CD4-positive, alpha-beta T cell treated with Interleukin-15 for 1 hour (primary cell): ENCODE data around the gene USE1.

Experiments used
- DNase-seq: peaks from one replicate; pipeline ENCODE4 v3.0.0-alpha.2; 2020

The USE1 gene

DNA sequence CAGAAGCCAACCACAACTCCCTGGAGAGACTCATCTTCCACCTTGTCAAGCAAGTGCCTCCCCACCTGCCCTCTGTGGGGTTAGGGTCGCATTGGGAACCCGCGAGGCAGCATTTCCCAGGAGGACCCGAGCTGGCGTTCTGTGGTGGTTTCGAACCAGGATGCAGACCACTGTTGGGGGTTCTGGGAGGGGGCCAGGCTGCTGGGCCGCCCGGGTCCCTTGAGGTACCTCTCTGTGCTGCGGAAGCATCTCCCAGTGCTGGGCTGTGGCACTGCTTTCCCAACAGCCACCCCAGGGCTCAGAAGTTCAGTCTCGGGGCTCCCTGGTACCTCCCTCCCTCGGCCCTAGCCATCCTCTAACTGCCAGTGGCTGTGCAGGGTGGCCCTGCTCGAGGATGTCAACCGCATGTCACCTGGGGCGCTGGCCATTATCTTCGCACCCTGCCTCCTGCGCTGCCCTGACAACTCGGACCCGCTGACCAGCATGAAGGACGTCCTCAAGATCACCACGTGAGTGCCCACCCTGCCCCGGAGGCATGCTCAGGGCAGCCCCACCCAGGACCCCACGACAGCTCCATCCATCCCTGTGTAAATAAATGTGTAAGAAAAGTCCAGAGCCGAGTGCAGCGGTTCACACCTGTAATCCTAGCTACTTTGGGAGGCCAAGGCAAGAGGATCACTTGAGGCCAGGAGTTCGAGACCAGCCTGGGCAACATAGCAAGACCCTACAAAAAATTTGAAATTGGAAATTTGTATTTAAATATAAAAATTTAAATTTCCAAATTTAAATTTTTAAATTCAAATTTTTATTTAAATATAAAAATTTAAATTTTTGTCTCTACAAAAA, 8.2 kb upstream of the USE1 start:
- DNase-seq, result no peak

DNA sequence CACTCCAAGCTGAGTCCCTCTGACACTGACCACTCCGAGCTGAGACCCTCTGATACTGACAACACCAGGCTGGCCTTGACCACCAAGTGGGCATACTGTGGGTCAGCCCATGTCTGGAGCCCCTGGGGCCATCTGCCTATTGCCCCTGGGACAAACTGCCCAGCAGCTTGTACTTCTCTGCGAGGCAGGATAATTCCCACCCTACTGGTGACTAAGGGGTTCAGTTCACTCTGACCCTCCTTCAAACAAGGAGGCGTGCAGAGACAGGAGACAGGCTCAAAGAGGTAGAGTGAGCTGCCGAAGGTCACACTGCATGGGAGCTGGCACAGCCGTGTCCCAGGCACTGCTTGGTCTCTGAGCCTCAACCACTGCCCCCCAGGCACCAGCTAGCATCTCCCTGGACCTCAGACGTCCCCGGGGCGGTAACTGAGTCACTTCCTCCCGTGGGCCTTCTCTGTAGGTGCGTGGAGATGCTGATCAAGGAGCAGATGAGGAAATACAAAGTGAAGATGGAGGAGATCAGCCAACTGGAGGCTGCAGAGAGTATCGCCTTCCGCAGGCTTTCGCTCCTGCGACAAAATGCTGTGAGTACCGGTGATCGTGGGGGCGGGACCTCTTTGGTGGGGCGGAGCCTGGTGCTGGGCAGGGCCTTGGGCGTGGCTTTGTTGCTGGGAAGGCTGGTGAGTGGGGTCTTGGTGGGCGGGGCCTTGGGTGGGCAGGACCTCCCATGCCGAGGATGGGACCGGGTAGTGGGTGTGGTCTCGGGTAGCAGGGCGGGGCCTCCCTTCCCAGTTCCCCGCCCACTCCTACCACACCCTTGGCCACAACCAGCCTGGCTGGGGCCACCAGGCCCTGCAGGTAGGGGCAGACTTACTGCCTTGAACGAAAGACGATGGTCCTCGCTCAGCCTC, 5.8 kb upstream of the USE1 start:
- DNase-seq, result peak; percentile 61

DNA sequence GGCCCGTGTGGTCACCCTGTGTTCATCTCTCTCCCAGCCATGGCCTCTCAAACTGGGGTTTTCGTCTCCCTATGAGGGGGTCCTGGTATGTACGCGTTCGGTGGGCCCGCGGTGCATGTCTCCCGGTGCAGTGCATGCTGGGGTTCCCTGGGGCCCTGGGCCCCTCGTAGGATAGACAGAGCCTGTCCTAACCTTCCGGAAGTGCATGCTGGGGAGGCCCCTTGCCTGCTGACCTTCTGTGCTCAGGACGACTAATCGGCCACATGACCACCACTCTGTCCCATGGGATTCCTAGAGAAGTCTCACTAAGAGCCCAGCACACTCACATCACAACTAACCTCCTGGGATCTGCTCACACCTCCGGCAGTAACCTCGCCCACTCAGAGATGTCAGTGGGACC, 4.9 kb upstream of the USE1 start:
- no peak for DNase-seq

DNA sequence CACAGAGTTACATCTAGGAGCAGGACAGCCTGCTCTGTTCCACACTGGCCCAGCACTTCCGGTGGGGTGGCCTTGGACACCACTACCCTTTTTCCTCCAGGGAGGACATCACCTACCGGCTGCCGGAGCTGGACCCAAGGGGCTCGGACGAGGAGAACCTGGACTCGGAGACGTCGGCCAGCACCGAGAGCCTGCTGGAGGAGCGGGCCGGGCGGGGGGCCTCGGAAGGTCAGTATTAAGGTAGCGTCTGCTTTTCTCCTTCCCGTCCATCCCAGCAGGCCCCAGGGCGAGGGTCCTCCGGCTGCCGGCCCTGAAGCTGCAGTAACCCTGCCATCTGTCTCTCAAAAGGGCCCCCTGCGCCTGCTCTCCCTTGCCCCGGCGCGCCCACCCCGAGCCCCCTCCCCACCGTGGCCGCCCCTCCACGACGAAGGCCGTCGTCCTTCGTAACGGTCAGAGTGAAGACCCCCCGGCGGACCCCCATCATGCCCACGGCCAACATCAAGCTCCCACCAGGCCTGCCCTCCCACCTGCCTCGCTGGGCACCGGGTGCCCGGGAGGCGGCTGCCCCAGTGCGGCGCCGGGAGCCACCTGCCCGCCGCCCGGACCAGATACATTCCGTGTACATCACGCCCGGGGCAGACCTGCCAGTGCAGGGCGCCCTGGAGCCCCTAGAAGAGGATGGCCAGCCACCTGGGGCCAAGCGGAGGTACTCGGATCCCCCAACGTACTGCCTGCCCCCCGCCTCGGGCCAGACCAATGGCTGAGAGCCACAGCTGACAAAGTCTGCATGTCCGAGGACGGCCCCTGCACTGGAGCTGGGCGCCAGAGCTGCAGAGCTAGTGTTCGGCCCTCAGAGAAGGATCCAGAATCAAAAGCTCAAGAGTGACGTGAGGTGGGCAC, 3.4 kb upstream of the USE1 start:
- DNase-seq, result no peak

DNA sequence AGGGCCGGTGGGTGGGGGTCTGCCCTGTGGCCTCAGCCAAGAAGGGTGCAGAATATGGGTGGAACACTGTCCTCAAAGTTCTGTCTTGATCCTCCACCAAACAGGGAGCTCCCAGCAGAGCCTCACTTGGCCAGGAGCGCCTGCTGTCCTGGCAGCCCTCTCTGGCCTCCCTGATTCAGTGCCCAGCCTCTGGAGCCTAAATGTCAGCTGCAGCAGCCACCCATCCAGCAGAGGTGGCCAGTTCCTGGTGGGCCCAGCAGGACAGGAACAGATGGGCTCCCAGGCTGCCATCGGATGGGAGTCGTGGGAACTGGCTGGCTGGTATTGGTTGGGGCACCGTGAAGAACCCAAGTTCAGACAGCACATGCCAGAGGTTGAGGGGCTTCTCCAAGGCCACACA, 1.8 kb upstream of the USE1 start:
- no peak for DNase-seq

DNA sequence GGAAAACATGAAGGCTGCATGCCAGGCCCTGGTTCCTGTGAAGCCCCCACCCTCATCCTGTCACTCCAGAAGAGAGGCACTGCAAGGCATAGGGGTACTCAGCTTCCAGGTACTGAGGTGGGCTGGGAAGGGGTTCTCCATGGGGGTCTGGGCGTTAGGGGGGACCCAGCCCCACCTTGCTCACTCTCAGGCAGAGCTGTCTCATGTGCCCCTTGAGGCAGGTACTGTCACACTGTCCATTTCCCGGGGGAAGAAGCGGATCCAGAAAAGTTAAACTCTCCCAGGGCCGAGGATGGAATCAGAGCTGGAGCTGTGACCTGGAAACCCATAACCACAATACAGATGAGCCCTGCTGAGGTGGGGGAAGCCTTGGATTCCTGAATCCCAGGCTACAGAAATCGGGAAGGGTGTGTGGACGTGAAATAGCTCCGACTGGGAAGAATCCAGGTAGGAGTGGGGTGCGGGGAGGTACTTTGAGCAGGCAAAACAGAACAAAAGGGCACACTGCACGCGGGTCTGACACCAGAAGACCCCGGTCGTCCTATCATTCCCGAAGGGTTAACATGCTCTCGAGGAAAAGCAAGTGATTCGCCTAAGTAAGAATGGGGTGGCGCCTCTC, 540 bp upstream of the USE1 start:
- no peak for DNase-seq

DNA sequence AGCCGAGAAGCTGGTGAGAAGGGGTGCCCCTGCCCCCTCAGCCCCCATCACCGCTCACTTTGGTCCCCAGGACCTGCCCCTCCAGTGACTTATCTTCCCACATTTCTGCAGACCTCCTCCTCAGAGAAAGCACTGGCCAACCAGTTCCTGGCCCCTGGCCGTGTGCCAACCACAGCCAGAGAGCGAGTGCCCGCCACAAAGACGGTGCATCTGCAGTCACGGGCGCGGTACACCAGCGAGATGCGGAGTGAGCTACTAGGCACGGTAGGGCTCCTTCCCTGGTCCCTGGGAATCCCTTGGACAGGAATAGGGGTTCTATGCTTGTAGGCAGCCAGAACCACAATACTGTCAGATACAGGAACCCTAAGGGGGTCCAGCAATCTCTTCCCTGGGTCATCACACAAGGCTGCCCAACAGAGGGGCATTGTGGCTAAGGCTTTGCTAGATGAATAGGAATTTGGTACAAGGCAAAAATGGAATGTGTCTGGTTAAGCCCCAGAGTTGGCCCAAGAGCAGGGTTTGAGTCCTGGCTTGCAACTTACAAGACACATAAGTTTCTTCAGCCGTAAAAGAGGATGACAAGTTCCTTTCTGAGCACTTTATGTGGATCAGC, 1.0 kb downstream of the USE1 start:
- DNase-seq, result no peak

DNA sequence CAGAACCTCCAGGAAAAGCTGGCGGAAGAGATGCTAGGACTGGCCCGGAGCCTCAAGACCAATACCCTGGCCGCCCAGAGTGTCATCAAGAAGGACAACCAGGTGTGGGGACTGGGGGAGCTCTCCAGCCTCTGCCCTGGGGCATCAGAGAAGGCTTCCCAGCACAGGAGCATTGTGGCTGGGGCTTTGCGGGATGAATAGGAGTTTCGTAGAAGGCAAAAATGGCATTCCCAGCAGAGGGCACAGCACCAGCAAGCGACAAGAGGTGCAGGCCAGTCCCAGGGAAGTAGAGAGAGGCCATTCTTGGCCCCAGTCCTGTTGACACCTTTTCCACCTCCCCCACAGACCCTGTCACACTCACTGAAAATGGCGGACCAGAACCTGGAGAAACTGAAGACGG, 4.1 kb downstream of the USE1 start:
- no peak for DNase-seq

DNA sequence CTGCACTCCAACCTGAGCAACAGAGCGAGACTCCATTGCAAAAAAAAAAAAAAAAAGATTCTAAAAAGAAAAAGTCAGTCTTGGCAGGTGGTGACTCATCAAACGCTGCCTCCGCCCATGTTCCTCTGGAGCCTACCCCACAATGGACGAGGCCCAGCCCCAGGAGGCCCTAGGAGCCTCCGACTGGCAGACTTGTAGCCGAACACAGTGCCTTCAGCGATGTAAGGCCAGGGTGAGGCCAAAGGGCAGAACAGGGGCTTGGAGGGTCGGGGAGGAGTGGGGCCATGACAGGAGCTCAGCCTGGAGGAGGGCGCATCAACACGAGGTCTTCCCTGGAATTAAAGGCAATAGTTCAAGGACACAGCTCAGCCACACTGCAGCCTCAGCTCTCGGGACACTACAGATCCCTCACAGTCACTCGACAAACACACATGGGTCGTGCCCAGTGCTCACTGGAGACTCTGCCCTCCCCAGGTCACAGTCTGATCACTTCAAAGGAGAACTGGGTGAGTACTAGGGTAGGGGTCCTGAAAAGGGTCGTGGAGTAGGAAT, 5.1 kb downstream of the USE1 start:
- peak; percentile 33 for DNase-seq

DNA sequence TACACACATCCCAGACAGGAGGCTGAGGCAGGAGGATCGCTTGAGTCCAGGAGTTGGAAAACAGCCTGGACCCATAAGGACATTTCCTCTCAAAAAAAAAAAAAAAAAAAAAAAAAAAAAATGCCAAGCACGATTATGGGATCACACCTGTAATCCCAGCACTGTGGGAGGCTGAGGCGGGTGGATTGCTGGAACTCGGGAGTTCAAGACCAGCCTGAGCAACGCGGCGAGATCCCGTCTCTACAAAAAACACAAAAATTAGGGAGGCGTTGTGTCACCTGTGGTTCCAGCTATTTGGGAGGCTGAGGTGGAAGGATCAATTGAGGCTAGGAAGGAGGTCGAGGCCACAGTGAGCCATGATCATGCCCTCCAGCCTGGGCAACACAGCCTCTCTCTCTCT, 9.9 kb downstream of the USE1 start:
- DNase-seq, result no peak

DNA sequence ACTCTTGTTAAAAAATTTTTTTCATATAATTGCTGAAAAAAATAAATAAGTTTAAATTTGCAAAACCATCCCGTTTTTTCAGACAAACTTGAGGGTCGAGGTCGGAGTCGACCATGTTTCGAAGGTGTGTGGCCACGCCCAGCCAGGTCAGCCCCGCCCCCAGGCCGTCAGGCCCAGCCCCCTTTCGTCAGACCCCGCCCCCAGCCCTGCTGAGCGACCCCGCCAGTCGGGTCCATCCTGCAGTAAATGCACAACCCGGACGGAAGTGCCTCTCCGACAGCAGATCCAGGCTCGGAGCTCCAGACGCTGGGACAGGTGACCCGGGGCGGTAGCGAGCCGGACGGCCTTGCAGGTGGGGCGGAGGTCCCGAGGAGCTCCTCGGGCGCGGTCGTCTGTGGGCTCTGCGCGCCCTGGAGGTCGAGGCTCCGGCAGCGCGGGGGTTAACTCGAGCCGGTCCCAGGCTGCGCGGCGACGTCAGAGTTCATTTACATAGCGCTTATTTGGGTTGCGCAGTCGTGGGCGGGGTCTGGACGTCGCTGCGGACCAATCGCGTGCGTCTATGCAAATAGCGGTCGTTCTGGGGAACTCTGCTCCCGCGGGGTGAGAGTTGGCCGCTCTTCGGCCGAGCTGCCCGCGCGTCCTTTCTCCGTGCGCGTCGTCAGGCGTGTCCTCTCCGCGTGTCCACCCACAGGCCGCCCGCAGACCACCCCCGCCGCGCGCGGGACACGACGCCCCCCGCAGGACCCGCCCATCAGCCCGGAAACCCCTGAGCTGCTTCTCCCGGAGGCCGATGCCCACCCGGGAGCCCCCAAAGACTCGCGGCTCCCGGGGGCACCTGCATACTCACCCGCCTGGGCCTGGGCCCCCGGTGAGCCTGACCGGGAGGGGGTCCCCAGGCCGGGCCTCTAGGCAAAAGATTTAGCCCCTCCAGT, 11.1 kb downstream of the USE1 start, which contains the start of gene OCEL1:
TSS of gene OCEL1 (plus strand) at position 225 of the 932 bp plus-strand sequence. CDS start at position 247, 22 bp downstream.
- DNase-seq, result peak; percentile 97

DNA sequence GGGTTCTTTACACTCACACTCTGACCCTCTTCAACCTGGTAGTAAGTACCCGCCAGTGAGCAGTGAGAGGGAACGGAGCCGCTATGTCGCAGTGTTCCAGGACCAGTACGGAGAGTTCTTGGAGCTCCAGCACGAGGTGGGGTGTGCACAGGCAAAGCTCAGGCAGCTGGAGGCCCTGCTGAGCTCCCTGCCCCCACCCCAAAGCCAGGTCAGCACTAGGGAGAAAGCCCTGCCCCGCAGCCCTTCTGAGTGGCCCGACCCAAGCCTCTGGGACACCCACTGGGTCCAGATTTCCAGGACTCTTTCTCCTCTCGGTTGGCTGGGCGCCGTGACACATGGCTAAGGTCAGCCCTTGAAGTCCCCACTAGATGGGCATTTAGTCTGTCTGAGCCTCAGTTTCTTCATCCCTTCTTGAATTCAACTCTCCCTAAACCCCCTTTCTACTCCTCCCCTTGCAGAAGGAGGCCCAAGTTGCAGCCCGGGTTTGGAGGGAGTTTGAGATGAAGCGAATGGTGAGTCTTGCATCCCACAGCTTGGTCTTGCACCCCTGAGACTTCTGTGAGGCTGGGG, 12.7 kb downstream of the USE1 start:
- DNase-seq, result no peak

DNA sequence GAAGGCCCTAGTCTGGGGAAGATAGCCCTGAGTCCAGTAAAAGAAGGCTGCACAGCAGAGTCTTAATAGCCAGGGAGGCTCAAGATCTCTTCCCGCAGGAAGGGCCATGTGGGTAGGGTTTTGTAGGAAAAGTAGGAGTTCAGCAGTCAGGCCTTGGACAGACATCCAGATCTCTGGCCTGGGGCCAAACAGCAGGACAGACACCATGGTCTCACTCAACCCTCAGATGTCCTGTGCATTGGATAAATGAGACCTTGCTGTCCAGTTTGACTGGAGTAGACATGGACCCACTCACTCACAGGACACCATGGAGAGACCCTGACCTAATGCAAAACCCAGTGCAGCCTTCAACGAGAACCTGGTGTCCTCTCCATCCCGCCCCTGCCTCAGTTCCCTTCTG, 14.7 kb downstream of the USE1 start:
- no peak for DNase-seq

DNA sequence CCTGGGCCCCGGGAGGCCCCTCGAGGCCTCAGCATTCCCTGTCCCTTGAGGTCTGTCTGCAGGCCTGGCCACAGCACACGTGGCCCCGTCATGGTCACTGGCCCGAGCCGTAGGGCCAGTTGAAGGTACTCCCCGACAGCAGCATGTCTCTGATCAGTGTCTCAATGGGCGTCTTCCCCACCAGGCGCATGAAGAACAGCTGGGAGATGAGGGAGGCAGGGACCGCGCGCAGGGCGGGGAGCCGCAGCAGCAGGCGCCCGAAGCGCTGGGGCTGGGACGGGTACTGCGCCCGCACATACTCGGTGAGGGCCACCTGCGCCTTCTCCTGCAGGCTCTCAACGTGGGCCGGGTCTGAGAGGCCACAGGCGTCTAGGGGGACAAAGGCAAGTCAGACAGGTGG, 17.1 kb downstream of the USE1 start:
- DNase-seq, result no peak

DNA sequence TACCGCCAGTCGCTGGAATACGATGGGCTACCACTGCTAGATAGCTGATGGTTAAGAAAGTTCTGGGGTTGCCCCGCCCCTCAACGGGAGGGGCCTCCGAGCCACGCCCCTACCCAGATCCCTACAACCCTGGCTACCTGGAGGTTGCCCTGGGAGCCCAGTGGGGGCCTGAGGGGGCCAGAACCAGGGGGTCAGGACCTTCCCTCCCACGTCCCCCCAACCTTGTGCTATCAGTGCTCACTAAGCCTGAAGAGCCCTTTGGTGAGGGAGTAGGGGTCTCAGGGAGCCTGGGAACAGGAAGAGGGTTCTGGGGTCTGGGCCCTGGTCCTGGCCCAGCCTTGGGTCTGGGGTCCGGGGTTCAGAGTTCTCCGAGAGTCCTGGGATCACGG, 19.7 kb downstream of the USE1 start:
- peak; percentile 44 for DNase-seq

DNA sequence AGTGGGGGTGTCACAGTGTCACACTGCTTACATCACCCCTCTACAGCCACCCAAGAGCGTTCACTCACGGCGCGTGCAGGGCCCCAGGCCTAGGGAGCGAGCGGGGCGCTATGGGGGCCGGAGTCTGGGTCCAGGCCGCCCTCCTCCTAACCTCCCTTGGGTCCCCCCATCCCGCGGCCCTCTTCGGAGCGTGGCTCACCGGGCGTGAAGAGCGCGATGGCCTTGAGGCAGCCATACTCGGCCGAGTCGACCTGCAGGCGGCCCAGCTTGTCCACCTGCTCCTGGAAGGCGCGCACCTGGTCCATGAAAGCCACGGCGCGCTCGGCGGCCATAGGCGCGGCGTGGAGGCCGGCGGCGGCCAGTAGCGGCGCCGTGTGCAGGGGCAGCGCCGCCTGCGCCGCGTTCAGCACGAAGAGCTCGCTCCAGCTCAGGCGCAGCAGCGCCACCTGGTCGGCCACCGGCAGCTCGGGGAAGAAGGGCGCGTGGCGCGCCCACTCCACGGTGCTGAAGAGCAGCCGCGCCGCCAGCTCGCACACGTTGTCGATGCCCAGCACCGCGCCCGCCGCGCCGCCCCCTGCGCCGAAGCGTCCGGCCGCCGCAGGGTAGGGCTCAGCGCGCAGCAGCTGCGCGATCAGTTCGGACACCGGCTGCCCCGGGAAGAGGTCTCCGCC, 20.3 kb downstream of the USE1 start:
- peak; percentile 76 for DNase-seq

DNA sequence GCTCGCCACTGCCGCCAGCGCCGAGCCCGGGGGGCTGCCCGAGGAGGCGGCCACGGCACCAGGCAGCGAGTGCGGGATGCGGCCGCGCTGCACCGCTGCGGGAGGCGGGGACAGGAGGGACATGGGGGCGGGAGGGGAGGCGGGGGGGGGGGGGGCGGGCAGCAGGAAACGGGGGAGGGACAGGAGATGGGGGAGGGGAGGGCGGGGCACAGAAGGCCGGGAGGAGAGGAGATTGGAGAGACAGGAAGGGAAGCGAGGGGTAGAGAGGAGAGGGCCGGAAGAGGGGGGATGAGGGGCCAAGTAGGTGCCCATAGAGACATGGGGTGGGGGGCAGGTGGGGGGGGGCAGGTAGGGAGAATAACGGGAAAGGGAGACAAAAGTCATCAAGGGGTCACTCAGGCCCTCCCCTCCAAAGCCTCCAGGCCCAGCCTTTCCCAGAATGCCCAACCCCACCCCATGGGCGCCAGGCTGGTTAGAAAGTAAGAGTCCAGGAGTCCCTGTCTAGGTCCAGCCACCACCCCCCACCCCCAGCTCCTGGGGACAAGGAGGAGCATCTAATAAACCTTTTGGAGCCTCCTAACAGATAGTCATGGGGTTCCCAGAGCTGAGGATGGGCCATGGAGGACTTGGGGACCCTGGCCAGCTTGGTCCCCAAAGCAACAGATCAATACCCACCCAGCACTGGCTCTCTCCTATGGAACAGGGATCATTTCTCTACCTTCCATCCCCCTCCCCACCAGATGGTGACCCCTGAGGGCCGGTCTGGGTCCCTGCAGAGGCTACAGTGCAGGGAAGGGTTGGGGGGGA, 21.0 kb downstream of the USE1 start:
- no peak for DNase-seq

DNA sequence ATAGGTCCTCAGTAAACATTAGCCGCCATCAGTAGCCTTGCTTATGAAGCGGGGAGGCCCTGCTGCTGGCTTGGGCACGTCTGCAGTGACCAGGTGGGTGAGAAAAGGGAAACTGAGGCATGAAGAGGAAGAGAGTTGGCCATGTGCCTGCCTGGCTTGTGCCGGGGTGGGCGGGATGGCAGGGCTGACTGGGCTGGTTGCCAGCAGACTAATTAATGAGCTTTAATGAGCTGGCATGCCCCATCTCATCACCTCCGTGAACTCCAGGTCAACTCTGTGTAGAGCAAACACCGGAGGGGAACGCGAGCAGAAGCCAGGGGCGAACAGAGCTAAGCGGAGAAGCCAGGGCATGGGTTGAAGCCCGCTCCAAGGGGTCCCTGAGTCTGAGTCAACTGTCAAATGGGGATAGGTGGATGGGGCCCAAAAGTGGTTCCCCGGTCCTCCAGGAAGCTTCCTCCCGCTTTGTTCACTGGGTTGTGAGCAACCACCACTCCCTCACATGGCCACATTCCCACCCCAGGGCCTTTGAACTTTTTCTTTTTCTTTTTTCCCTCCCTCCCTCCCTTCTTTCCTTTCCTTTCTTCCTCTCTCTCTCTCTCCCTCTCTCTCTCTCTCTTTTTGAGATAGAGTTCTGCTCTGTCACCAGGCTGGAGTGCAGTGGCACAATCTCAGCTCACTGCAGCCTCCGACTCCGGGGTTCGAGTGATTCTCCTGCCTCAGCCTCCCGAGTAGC, 21.8 kb downstream of the USE1 start:
- no peak for DNase-seq
